HG03139 (cell line): ENCODE measurements around the gene RALGAPA2.

ENCODE experiments used
- ATAC-seq: cut with Tn5 transposase; IDR thresholded peaks from one replicate; pipeline ENCODE4 v1.9.1; 2021; ENCODE audit not compliant: unreplicated experiment

RALGAPA2 gene

DNA sequence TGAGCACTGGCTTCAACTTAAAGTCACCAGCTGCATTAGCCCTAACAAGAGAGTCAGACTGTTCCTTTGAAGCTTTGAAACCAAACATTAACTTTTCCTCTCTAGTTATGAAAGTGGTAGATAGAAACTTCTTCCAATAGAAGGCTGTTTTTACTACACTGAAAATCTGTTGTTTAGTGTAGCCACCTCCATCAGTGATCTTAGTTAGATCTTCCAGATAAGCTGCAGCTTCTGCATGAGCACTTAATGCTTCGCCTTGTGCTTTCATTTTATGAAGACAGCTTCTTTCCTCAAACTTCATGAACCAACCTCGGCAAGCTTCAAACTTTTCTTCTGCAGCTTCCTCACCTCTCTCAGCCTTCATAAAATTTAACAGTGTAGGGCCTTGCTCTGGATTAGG lies 211.3 kb downstream of the RALGAPA2 start:
- no peak for ATAC-seq

DNA sequence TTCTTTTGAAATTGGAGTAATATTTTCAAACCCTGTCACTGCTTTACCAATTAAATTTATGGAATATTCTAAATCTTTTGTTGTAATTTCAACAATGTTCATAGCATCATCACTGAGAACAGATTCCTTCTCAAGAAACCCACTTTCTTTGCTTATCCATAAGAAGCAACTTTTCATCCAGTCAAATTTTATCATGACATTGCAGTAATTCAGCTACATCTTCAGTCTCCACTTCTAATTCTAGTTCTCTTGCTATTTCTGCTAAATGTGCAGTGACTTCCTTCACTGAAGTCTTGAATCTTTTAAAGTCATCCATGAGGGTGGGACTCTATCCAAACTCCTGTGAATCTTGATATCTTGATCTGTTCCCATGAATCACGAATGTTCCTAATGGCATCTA lies 212.1 kb downstream of the RALGAPA2 start:
- no peak for ATAC-seq

DNA sequence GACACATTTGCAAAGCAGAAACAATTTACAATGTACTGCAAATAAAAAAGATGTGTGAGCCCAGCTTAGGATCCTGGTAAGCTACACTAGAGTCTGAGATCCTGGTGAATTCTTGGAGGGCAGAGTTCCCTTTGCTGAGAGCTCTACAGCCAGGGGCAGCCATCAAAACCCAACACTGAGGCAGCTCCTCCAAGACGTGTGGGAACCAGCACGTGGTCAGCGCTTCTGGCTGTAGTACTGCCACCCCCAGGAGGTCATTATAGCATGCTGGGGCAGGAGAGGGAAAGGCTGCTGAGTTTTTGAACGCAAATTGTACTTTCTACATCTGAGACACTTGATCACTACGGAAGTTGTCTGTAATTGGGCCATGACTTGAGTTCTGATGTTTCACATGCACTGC lies 213.0 kb downstream of the RALGAPA2 start:
- no peak for ATAC-seq

DNA sequence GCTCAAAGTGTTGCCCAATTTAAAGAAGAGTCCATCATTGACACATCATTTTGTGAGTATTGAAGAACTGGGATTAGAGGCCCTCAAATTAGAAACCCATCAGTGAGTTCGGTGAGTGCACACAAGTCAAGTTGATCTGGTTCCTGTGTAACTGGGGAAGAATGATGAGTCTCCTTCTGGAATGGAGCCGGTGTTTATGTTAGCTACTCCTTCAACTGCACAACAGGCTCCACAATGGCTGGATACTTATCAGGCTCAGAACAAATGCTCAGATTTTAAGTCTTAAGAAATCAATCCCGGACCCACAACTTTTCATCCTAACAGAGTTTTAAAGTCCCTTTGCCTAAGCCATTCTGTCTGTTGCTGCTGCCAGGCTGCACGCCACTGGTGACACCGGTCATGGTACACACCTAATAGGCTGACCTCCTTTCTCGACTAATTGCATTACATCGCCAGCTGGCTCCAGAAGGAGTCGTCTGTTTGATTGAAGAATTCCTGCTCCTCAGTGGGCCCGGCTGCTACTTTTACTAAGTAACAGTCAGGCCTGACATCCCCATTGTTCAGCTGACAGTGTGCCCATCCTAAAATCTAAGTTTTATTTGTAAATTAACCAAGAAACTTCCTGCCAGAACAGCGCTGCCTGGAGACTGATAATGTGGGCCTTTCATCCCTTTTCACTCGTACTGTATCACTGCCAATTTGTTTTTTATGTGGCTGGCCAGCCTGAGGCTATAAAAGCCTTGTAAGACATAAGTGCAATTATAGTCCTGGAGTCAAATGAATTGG lies 214.2 kb downstream of the RALGAPA2 start:
- ATAC-seq, result no peak

DNA sequence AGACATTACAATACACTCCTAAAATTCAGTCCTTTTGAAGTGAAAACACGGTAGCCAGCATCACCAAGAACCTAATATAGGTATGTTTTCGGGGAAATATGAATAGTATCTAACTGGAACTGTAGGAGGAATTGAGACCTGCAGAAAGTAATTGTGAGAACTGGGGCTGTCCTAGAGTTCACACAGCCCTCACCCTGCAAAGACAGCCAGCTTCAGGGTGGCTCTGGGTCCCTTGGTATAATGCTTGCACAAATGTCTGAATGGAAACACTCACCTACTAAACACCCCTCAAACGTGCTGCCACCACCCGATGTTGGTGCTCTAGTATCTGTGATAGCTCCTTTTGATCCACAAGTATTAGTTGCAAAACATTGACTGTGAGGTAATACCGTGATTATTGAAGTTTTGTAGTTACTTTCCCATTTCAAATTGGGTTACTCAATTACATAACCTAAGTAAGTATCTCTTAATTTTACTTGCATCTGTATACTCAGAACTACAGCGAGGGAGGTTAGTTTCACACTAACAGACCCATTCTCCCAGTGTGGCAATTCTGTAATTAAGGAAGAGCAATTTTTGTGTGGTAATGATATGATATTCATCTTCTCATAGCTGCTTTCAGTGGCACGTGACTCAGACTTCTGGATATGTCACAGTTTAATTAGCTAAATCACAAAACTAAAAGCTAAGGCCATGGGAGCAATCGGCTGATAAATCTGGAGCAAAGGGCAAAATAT lies 215.0 kb downstream of the RALGAPA2 start:
- no peak for ATAC-seq

DNA sequence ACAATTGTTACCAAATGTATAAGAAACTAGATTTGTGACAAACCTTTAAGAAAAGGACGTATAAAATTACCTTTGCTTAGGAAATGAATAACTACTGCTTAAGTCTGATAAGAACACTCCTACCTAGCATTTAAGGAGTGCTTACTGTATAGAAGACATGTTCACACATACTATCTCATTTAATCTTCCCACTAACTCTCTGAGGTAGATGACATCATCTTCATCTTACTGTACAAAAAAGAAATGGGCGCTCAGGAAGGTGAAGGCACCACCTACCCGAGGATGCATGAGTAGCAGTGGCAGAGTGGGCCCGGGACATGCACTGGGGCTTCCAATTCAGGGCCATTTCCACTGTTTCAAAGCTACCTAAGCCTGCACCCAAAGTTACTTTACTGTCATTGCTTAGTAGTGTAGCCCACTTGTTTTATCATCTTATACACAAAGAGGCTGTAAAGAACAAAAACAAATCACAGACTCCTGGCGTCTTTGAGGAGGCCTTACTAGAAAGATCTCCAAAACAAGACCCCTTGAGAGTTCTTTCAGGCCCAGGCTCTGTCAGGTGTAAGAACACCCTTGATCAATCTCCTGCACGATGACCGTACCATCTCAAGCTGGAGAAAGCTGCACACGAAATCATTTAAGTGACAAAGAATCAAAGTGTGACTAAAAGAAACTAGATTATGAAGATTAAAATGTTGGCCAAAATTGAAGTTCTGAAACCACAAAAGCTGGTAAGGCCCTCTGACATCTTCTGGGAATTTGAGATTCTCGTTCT lies 216.5 kb downstream of the RALGAPA2 start:
- no peak for ATAC-seq

DNA sequence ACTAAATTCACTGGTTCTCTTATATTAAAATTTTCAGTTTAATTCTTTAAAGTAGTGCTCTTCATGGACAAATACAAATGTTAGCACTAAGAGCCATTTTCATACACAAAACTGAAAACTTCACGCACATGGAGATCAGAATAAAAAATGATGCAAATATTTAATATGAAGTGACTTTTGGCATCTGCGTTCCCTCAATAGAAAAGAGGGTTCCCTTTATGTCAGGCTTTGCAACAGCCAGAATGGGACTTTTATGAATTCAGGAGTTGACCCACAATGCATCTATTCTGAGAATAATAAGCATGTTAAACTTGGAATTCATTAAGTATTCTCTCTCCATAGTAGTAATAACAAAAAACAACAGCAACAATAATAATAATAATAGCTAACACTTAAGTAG lies 218.7 kb downstream of the RALGAPA2 start:
- ATAC-seq, result no peak

DNA sequence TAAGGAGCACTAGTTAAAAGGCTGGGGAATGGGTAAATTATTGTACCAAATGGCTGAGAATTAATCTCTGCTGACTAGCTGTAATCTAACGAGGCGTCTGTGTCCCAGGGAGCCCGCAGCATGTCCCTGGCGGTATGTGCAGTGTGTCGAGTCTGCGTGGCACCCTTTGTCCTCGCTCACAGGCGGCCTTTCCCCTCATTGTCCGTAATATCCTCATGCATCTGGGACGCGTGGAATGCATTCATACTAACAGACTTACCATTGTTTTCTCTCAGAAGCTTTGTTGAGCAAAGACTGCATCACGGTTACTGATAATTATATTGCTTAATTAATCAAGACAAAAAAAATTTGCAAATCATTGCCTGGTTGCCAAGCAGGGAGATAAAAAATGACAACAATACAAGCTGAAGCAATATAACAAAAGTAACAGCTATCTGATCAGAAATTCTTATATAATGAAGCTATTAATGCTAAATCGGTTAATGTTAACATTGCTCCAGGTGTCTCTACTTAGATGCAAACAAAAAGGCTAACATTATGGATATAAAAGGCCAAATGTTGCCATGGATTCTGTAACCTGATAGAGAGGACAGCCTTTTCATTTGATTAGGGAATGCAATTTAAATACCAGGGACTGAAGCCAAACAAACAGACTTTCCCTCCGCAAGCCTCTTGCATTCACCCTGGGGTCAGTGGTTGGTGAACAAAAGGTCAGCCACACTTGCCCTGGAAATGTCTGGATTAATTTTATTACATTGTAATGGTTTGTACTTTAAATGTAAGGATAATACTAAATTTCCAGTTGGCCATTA lies 219.7 kb downstream of the RALGAPA2 start:
- no peak for ATAC-seq

DNA sequence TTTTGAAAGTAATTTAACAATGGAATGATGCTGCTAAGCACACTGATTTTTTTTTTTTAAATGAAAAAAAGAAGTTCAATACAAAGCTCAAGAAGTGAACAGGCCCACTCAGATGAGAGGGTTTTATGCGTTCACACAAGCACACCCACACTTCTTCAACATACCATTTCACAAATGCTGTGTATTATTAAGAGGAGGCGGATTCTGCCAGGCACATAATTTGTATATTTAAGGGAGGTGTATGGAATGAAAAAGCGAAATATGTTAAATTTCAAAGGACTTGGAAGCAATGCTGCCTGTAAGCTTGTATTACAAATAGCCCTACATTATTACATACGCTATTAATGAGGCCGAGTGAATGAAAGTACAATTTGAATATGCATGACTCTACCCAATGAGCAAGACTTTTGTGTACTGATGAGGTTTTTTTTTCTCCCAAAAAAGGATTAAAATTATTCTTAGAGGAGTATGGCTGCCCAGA lies 220.6 kb downstream of the RALGAPA2 start:
- no peak for ATAC-seq

DNA sequence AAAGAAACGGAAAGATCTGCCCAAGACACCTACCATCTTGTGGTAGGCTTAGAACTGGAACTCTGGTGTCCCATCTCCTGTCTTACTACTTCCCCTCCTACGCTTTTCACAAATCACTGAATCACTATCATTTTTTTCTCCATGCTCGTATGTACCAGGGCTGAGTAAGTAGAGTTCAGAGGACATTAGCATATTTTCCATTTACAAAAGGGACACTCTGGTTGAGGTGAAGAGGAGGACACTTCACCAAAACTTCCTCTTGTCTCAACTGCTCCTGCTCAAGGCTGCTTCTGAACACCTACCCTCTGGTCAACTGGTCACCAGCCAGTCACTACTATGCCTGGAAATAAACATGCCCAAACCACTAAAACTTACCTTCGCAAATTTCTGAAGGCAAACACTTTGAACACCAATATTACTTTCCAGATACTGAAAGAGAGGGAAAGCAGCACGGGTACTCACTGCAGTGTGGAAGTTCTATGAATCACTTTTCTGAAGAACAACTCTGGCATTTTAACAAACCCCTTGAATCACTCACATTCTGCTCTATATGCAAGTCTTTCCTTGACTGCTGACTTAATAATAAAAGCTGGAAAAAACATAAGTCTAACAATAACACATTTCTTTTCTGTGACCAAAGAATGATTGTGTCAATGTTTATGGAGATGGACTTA lies 221.2 kb downstream of the RALGAPA2 start:
- ATAC-seq, result no peak

DNA sequence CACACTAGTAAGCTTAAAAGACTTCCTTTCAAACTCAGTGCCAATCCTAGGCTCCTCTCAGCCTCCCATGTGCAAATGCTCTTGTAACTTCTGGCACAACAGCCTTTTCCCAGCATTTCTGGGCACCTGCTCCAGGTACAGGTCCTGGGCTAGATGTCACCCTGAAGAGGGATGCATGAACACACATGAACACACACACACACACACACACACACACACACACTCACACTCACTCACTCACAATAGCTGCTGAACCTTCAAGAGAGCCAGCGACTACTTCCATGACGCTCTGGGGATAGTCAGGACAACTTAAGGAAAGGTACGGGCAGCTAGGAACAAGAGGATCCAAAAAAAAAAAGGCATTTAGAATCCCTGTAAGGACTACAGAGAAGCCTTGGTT lies 221.8 kb downstream of the RALGAPA2 start:
- ATAC-seq, result no peak

DNA sequence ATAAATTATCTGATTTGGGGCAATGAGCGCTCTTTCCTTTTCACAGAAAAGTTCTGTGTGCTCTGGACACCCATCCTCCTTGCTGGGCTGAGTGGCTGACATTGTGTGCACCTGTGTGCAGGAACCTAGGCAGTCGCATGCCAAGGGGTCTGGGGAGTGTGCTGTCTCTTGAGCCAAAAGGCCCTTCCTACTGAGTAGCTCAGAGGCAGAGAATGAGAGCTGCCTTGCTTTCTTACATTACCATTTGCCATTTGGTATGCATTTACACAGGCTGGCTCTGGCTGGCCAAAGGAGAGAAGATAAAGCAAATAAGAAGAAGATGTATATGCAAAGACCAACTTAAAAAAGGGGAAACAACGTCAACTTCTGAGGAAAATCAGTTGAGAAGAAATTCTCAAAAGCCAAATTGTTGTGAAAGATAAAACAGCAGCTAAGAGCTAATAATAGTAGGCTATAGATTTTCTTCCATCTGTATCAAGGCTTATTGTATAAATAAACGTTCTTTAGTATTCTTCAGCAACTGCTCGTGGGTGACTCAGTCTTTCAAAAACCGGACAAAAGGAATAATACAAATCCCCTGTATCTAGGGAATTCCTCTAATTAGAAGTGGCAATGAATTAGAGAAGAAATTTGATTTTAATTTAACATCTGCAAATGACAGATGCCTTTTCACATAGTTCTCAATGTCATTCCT lies 222.6 kb downstream of the RALGAPA2 start:
- ATAC-seq, result peak; percentile 47

DNA sequence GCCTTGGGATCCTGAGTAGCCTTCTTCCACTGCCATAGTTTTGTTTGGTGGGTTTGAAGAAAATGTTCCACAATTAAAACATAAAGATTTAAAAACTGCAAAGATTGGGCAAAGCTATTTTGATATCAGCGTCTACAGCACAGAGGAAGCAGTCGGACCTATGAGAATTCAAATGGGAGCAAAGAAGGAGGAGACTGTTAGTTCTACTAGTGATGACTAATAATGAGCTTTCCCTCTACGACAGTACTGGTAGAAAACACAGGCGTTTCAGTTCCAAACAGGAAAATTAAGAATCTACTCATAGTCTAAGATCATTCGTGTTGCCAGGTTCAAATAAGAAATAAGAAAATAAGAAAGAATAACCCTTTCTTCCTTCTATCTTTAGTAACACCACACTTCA lies 223.4 kb downstream of the RALGAPA2 start:
- peak; percentile 65 for ATAC-seq

DNA sequence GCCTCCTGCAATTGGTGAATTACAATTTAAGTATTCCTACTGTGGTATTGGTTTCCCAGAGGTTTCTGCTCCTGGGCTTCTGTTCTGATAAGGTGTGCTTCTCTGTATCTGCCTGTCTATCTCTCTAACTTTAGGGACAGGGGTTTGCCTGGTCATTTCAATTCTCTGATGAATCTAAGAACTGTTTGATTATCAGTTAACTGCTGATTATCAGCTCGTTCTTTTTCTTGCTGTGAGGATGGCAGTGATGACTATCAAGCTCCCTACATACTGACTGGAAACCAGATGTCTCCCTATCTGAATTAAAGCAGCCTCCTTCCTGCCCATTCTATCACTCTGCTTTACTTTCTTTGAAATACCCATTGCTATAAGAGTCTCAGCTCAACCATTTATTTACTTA lies 224.1 kb downstream of the RALGAPA2 start:
- no peak for ATAC-seq

DNA sequence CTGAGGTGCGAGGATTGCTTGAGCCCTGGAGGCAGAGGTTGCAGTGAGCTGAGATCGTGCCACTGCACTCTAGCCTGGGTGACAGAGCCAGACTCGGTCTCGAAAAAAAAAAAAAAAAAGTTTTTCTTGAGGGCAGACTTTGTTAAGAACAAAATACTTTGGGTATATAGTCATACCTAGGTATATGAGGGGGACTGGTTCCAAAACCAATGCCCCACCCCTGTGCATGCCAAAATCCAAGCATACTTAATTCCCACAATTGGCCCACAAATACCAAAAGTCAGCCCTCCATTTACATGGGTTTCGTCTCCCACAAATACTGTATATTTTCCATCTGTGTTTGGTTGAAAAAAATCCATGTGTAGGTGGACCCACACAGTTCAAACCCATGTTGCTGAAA lies 224.6 kb downstream of the RALGAPA2 start:
- ATAC-seq, result no peak

DNA sequence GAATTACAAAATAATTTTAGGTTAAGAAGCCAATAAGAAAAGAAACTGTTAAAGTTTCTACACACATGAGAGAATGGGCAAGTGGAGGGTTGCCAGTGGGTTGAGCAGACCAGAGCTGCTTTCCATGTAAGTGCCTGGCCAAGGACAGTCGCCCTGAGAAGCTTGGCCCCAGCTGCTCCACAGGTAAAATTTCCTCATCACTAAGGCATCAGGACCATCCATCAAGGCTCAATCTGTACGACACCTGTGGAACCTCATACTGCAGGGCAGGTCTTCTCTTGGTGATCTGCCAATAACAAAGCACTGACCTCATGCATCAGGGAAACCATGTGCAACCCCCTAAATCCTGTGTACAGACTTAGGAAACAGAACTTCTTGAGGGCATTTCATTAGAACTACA lies 229.1 kb downstream of the RALGAPA2 start:
- ATAC-seq, result no peak

DNA sequence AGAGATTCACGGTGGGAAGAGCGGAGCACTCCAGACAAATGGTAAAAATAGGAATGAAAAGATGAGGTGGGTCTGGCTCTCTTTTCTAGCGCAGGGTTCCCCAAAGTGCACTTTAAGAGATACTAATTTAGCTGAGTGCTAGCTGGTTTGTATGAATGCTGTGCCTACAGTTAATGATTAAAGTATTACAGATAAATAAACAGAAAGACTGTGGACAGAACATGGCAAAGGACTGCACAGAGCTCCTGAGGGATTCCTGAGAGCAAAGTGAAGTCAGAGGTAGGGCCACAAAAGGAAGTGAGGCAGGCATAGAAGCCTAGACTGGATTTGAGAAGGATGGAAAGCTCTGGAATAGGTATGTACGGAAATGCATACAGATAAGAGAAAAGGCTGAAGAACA lies 230.0 kb downstream of the RALGAPA2 start:
- ATAC-seq, result no peak

DNA sequence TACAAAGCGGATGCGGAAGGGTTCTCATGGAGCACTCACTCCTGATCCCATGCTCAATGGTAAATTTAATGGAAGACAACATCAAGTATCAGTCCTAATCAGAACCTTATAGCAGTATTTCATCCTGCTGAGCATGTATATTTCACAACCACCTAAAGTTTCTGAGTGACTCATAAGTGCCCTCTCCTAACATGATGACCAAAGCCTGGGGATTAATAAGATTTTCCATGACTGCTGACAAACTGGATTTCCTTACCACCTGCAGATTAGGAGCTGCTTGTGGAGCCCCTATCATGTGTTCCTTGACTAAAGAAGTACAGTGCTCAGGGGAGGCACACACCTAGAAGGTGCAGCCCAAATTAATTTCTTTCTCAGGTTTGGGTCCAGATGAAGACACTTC lies 231.8 kb downstream of the RALGAPA2 start:
- ATAC-seq, result no peak

DNA sequence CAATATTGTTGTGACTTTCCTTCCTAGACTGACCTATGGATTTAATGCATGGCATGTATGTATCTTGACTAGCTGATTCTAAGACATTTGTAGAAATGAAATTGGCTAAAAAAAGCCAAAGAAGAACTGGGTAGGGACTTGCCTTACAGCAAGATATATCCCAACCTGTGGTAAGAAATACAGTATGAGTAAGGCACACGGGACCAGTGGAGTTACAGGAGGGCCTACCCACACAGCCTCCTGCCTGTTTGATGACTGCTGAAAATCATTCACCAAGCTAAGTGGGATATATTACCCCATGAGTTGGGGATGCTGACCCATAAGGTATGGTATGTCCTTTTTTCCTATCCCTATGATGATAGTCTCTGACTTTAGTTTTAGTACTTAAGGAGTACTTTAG lies 232.3 kb downstream of the RALGAPA2 start:
- ATAC-seq, result no peak
